ENCODE data around the gene TTLL11. TPM values are rescaled to one million over a fixed set of nuclear protein-coding genes. Genes with fewer than 3 reads are reported as not detected.

The TTLL11 gene
- total RNA-seq, 6 donors from 2014 or later, result 6.8 to 18.9 (median 12.9) TPM

DNA sequence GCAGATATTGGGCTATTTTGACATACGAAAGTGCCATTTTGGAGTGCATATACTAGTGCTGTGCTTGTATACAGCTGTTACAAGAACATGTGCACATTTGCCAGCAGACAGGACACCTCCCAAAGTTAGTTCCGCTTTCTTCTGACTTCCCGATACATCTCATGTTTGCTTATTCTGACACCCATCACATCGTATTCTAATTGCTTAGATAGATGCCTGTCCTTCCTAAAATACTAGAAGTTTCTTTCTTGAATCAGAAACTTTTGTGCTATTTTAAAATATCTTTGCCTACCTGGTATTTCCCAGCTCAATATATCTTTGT, 177.8 kb downstream of the TTLL11 start:
- TF ChIP-seq, protein P1, sequence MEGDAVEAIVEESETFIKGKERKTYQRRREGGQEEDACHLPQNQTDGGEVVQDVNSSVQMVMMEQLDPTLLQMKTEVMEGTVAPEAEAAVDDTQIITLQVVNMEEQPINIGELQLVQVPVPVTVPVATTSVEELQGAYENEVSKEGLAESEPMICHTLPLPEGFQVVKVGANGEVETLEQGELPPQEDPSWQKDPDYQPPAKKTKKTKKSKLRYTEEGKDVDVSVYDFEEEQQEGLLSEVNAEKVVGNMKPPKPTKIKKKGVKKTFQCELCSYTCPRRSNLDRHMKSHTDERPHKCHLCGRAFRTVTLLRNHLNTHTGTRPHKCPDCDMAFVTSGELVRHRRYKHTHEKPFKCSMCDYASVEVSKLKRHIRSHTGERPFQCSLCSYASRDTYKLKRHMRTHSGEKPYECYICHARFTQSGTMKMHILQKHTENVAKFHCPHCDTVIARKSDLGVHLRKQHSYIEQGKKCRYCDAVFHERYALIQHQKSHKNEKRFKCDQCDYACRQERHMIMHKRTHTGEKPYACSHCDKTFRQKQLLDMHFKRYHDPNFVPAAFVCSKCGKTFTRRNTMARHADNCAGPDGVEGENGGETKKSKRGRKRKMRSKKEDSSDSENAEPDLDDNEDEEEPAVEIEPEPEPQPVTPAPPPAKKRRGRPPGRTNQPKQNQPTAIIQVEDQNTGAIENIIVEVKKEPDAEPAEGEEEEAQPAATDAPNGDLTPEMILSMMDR (IDR thresholded peaks at IDR 0.05), result no peak
- TF ChIP-seq POLR2A (IDR thresholded peaks at IDR 0.05) (no peak), POLR2AphosphoS5 (IDR thresholded peaks at IDR 0.05) (no peak), EP300 (IDR thresholded peaks at IDR 0.05) (no peak)
- WGBS, 2 donors, result 89 to 91% methylated on average over 4 of the region's 4 CpGs
- no peaks in the 10 kb centered on the region for H3K4me1 ChIP-seq
- DNase-seq (no peak), ATAC-seq (ENCODE audit: low FRiP score in 2 of 2) (no peak)
- H3K27ac ChIP-seq, result no peak overlapping the region
- no peaks in the 10 kb centered on the region for H3K27me3 ChIP-seq
- H3K4me3 ChIP-seq, result no peak overlapping the region
- no peaks in the 10 kb centered on the region for H3K9me3 ChIP-seq
- no peaks in the 10 kb centered on the region for H3K36me3 ChIP-seq

DNA sequence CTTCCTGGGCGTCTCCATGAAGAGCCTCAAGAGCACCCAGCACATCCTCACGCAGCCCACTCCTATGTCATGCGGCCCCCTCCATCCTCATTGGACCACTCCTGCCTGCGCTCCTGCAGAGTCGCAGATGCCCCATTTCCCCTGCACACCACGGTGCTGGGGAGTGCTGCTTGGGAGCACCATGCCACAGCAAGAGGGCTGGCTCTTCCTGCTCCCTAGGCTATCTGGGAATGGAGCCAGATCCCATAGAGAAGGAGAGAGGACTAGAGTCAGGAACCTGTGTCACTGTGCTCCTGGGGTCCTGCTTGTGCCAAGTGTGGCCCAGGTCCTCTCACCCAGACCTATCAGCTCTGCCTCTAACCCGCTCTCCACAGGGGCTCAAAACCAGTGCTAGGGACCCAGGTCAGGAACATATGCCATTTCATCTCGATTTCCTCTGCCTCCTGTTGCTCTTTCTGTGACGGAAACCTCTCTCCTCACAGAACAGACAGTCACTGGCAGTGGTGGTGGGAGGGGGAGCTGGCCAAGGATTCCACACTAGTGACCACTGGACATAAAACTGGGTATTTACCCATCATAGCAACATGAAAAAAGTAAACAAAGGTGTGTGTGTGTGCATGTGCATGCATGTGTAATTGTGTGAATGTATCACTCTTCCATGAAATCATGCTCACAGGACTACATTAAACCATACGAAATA, 178.4 kb downstream of the TTLL11 start:
- TF ChIP-seq EP300 (IDR thresholded peaks at IDR 0.05) (no peak), POLR2AphosphoS5 (IDR thresholded peaks at IDR 0.05) (no peak), POLR2A (IDR thresholded peaks at IDR 0.05) (no peak)
- TF ChIP-seq, protein P1 (IDR thresholded peaks at IDR 0.05), result no peak
- Histone ChIP-seq H3K4me1 (no peaks in the 10 kb centered on the region), H3K27ac (no peak overlapping the region), H3K36me3 (no peaks in the 10 kb centered on the region), H3K4me3 (no peak overlapping the region), H3K27me3 (no peaks in the 10 kb centered on the region), H3K9me3 (no peaks in the 10 kb centered on the region)
- no peak for ATAC-seq (ENCODE audit: low FRiP score in 2 of 2)
- WGBS, 2 donors, result 88 to 92% methylated on average over 8 to 10 of the region's 10 CpGs
- DNase-seq, result peak in 1 of 2 donors; percentile 20

DNA sequence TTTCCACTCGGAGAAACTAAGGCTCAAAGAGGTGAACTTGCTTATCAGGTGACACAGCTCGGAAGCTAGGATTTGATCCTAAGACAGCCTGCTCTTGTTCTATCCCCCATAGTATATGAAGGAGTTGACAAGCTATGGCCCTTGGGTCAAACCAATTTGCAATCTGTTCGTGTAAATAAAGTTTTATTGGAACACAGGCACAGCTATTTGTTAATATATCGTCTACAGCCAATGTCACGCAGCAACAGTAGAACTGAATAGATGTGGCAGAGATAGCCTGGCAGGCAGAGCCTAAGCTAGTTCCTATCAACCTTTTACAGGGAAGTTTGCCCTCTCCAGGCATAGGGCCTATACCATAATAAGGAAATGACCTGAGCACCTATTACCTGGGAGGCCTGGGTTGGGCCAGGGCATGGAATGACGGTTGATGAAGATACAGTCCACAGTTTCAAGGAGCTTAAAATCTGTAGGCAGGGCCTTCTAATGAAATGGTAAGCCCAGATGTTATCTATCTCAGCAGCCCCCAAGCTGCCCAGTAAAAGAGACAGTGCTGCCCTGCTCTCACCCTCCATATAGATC, 179.0 kb downstream of the TTLL11 start:
- Histone ChIP-seq H3K9me3 (no peaks in the 10 kb centered on the region), H3K4me1 (no peaks in the 10 kb centered on the region), H3K36me3 (no peaks in the 10 kb centered on the region), H3K27ac (no peak overlapping the region), H3K27me3 (no peaks in the 10 kb centered on the region), H3K4me3 (no peak overlapping the region)
- DNase-seq (no peak), ATAC-seq (ENCODE audit: low FRiP score in 2 of 2) (peak in 1 of 2 donors; percentile 12)
- 95 to 97% methylated on average over 6 of the region's 6 CpGs for WGBS, 2 donors
- TF ChIP-seq POLR2AphosphoS5 (IDR thresholded peaks at IDR 0.05), result no peak
- no peak for TF ChIP-seq EP300 (IDR thresholded peaks at IDR 0.05)

DNA sequence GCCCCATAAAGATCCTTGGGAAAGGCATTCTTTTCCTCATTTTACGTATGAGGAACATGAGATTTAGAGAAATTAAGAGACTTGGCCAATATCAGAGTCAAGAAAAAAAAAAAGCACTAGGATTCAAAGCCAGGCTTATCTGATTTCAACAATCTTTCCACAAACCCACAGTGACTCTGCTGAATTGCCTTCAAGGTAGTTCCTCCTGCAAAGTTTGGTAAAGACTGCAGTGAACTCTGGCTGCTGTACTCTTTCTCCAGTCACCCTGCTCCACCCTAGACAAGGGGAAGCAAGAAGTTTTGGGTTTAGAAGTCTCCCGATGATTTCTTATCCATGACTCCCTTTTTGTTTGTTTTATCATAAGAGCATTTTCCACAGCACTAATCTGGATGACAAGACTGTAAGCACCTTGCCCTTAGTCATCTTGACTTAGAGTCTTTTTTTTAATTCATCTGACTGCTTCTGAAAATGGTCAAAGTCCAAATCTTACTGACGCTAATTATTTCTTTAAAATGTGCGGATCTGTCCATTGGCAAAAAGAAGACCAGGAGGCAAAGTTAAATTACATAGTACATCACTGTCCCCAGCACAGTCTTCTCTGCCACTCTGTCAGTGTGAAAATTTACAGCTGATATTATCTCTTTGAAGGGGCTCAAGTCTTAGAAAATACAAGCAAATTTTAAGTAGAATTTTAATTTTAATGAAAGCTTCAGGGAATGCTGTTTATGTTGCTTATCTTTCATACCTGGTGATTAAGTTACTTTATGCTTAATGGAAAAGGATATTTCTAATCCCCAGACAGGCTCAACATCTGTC, 180.1 kb downstream of the TTLL11 start:
- Histone ChIP-seq H3K36me3 (no peaks in the 10 kb centered on the region), H3K4me1 (no peaks in the 10 kb centered on the region), H3K27me3 (no peaks in the 10 kb centered on the region), H3K9me3 (no peaks in the 10 kb centered on the region), H3K27ac (no peak overlapping the region), H3K4me3 (no peak overlapping the region)
- DNase-seq (no peak), ATAC-seq (ENCODE audit: low FRiP score in 2 of 2) (peak in 1 of 2 donors; percentile 34)
- 60 to 74% methylated on average over 4 of the region's 4 CpGs for WGBS, 2 donors
- no peak for TF ChIP-seq POLR2AphosphoS5 (IDR thresholded peaks at IDR 0.05)
- TF ChIP-seq EP300 (IDR thresholded peaks at IDR 0.05), result no peak

DNA sequence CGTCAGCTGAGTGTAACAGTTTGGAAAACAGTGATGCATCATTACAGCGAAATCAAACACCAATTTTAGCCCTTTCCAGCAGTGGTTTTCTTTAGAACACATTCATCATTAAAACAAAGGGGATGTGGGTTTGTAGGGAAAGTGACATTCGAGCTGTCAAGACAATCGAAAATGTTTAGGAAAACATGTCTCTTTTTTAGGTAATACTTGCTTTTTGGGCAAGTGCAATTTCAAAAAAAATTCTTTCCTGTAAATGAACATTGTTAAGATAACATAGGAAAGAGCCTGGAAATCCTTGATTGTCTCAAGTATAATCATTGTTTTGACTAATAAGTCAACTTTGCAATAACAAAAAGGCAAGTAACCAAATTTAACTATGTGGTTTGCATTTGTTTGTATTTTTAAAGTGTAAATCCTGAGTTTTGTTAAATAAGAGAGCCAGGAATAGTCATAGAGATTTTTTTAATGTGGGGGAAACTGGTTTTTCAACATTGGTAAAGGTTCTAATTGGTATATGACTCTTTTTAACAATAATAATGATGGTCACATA, 182.5 kb downstream of the TTLL11 start:
- Histone ChIP-seq H3K4me3 (no peak overlapping the region), H3K4me1 (peaks cover 0 to 3% (median 0%) of the 10 kb centered on the region in 4 donors), H3K9me3 (no peaks in the 10 kb centered on the region), H3K27ac (no peak overlapping the region), H3K36me3 (no peaks in the 10 kb centered on the region), H3K27me3 (no peaks in the 10 kb centered on the region)
- 62 to 65% methylated on average over 4 of the region's 4 CpGs for WGBS, 2 donors
- no peak for TF ChIP-seq EP300 (IDR thresholded peaks at IDR 0.05)
- TF ChIP-seq POLR2A (IDR thresholded peaks at IDR 0.05), result no peak
- TF ChIP-seq, protein P1 (IDR thresholded peaks at IDR 0.05), result no peak
- no peak for TF ChIP-seq POLR2AphosphoS5 (IDR thresholded peaks at IDR 0.05)
- ATAC-seq (ENCODE audit: low FRiP score in 2 of 2) (no peak), DNase-seq (no peak)

All from upper lobe of left lung (tissue), 6 donors.